Parathyroid adenoma (tissue), 2 donors: ENCODE results near the gene C14orf180.

ENCODE experiments used
- H2AFZ ChIP-seq: fragments of 300-600 bp; sonication (generic); one replicate; pipeline ENCODE4 v1.7.0; 2017; ENCODE audit warnings: antibody characterized with exemption, mild to moderate bottlenecking
- H3K27ac ChIP-seq: fragments of 300-600 bp; sonication (generic); one replicate; pipeline ENCODE4 v1.7.0; 2017
- H3K27me3 ChIP-seq: fragments of 300-600 bp; sonication (generic); one replicate; pipeline ENCODE4 v1.7.0; 2017; ENCODE audit warnings: low read length; ENCODE audit not compliant: control insufficient read depth, insufficient read depth
- H3K36me3 ChIP-seq: fragments of 300-600 bp; sonication (generic); one replicate; pipeline ENCODE4 v1.7.0; 2017; ENCODE audit warnings: low read length; ENCODE audit not compliant: control insufficient read depth, insufficient read depth
- H3K4me1 ChIP-seq: fragments of 300-600 bp; sonication (generic); one replicate; pipeline ENCODE4 v1.7.0; 2017; ENCODE audit warnings: control low read depth
- H3K4me2 ChIP-seq: fragments of 300-600 bp; sonication (generic); one replicate; pipeline ENCODE4 v1.7.0; 2017; ENCODE audit warnings: low read length
- H3K4me3 ChIP-seq: fragments of 300-600 bp; sonication (generic); one replicate; pipeline ENCODE4 v1.7.0; 2017; ENCODE audit warnings: low read depth, low read length
- H3K79me2 ChIP-seq: fragments of 300-600 bp; sonication (generic); one replicate; pipeline ENCODE4 v1.7.0; 2017; ENCODE audit warnings: control low read depth
- H3K9ac ChIP-seq: fragments of 300-600 bp; sonication (generic); one replicate; pipeline ENCODE4 v1.7.0; 2017; ENCODE audit warnings: mild to moderate bottlenecking
- H3K9me3 ChIP-seq: fragments of 300-600 bp; sonication (generic); one replicate; pipeline ENCODE4 v1.7.0; 2017; ENCODE audit warnings: low read length; ENCODE audit not compliant: control insufficient read depth
- TF ChIP-seq, protein P1 (sequence below): fragments of 300-600 bp; sonication (generic); IDR thresholded peaks from one replicate; pipeline ENCODE4 v1.7.0; 2017; ENCODE audit warnings: antibody characterized with exemption, mild to moderate bottlenecking
- donor health status: primary hyperparathyroidism.

Gene C14orf180

GRCh38 chr14:104589338-104590195 is 10.0 kb downstream of the C14orf180 start:
- H3K27me3 ChIP-seq = no peaks in the 10 kb centered on the region
- H3K36me3 ChIP-seq = no peaks in the 10 kb centered on the region
- TF ChIP-seq, protein P1, sequence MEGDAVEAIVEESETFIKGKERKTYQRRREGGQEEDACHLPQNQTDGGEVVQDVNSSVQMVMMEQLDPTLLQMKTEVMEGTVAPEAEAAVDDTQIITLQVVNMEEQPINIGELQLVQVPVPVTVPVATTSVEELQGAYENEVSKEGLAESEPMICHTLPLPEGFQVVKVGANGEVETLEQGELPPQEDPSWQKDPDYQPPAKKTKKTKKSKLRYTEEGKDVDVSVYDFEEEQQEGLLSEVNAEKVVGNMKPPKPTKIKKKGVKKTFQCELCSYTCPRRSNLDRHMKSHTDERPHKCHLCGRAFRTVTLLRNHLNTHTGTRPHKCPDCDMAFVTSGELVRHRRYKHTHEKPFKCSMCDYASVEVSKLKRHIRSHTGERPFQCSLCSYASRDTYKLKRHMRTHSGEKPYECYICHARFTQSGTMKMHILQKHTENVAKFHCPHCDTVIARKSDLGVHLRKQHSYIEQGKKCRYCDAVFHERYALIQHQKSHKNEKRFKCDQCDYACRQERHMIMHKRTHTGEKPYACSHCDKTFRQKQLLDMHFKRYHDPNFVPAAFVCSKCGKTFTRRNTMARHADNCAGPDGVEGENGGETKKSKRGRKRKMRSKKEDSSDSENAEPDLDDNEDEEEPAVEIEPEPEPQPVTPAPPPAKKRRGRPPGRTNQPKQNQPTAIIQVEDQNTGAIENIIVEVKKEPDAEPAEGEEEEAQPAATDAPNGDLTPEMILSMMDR = no peak

DNA sequence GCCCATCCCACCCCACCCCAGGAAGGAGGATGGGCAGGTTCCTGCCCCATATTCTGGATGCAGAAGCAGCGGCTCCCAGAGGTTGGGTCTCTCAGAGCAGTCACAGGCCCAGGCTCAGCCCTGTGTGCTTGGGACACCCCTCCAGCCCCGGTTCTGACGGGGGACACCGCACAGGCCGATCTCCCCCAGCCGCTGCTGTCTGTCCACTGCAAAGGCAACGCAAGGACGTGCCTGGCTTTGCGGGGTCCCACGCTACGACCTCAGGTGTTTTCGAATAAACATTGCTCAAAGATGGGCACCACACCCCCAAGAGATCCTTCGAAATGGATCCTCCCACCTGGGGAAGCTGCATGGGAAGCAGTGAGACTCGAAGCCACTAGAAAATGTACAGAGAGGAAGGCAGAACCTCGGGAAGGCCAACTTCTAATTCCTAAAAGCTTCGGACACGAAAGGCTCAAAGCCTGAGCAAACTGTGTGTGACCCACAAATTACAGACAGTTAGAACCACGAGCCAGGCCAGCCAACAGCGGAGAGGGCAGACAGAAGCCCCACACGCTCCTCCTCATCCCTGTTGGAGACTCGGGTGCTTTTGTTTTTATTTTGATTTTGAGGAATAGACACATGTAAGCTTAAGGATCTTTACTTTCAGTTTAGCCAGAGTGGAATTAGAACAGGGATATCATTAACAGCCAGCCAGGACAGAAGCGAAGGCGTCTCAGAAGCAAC is 10.8 kb downstream of the C14orf180 start:
- Histone ChIP-seq H3K4me2 (no peak overlapping the region), H3K9me3 (no peaks in the 10 kb centered on the region), H2AFZ (no peak overlapping the region), H3K79me2 (no peaks in the 10 kb centered on the region), H3K27ac (no peak overlapping the region), H3K27me3 (no peaks in the 10 kb centered on the region), H3K36me3 (no peaks in the 10 kb centered on the region), H3K4me3 (no peak overlapping the region), H3K9ac (no peak overlapping the region), H3K4me1 (peaks cover 3% of the 10 kb centered on the region)
- TF ChIP-seq, protein P1 = no peak

More at GRCh38 chr14:104589338-104590195, 10.0 kb downstream of the C14orf180 start:
- Histone ChIP-seq H3K9ac (no peak overlapping the region), H3K79me2 (no peaks in the 10 kb centered on the region), H3K4me2 (no peak overlapping the region), H3K9me3 (no peaks in the 10 kb centered on the region), H3K27ac (no peak overlapping the region), H3K4me1 (peaks cover 3% of the 10 kb centered on the region), H3K4me3 (no peak overlapping the region), H2AFZ (no peak overlapping the region)

DNA sequence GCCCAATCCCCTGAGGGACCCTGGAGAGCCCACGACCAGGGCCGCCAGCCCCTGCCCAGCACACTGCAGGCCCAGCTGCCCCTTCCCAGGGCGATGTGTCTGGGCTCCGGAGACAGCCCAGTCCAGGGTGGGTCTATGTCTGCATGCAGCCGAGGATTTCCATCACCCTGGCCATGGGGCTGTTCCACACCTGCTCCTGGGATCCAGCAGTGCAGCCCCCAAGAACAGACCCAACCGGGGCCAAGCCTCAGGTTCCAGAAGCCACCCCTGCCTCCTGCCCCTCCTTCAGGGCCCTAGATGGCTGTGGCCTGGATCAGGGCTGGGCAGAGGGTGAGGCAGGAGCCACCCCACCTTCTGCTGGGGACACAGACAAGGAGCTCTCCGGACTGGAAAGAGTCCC is 11.5 kb downstream of the C14orf180 start:
- Histone ChIP-seq H3K79me2 (no peaks in the 10 kb centered on the region), H3K4me1 (peaks cover 3% of the 10 kb centered on the region), H3K9me3 (no peaks in the 10 kb centered on the region), H3K27ac (no peak overlapping the region), H3K4me2 (no peak overlapping the region), H3K27me3 (no peaks in the 10 kb centered on the region), H2AFZ (no peak overlapping the region), H3K36me3 (no peaks in the 10 kb centered on the region), H3K4me3 (no peak overlapping the region), H3K9ac (no peak overlapping the region)
- TF ChIP-seq, protein P1 = no peak

DNA sequence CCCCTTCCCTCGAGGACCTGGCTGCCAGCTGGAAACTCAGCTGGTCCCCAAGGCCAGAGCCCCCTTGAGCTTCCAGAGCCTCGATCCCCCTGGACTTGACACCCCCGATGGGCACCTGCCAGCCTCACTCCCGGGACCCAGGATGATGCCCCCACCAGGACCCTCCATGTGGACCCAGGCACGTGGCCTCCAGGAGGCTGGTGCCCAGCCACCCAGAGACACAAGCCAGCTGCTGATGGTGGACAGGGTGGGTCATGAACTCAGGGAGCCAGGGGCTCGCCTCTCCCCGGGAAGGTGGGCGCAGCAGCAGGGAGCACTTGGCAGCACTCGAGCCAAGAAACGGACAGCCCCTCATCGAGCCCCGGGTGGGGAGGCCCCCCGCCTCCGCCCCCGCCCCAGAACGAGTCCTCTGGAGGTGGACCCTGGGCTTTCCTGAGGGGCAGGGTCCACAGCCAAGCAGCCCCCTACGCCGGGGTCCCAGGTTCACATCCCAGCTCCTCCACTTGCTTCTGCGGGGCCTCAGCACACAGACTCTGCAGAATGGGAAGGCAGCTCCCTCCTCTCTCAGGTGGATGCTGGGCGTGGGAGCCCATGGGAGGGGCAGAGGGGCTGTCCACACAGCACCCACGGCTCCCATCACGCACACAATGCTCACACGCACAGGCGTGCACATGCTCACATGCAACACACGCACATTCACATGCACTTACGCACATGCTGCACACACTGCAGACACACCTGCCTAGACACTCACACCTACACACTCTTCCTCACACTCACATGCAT is 12.1 kb downstream of the C14orf180 start:
- Histone ChIP-seq H3K79me2 (no peaks in the 10 kb centered on the region), H3K36me3 (no peaks in the 10 kb centered on the region), H2AFZ (no peak overlapping the region), H3K4me1 (peaks cover 3% of the 10 kb centered on the region), H3K9ac (no peak overlapping the region), H3K4me2 (no peak overlapping the region), H3K27me3 (no peaks in the 10 kb centered on the region), H3K27ac (no peak overlapping the region), H3K4me3 (no peak overlapping the region), H3K9me3 (no peaks in the 10 kb centered on the region)
- TF ChIP-seq, protein P1 = no peak
